ENCODE data around the gene MAP3K3. TPM values are rescaled to one million over a fixed set of nuclear protein-coding genes. Genes with fewer than 3 reads are reported as not detected.

MAP3K3 gene
- total and polyA plus RNA-seq, 2 experiments from 2014 or later: 6.1 to 24.6 TPM

DNA sequence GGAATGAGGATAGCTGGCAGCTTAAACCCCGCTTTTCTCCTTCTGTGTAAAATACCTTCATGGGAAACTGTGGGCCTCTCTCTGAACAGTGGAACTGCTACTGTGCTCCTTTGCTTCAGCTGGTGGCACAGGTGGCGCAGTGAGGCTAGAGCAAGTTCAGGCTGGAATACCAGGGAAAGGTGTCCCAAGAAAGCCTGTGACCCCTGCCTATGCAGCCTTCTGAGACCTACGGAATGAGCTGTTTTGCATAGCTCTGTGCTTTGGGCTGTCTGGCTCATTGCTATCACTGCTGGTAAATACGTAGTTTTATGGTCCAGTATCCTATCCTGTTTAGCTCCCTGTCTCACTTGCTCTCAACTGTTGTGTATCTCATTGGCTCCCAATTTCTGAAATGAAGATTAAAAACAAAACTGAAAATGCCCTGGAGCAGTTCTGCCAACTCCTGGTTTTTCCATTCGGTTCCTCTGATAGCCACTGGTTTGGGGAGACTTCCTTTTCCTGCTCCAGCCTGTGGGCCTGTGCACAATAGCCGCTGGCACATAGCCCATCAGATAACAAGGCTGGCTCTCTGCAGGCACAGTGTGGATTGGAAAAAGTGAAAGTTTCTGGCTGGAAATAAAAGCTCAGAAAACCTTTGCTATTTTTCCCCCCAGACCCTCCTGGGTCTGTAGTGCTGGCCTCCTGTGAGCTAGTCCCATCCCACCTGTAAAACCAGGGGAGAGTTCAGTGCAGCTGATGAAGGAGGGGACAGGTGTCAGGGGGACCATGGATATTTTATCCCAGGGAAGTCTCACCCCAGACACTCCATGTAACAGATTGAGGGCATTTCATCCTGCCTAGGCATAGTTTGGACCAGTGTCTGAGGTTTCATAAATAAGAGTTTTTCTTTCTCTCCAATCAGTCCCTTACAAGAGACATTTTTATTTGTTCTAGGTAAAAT is 53.7 kb downstream of the MAP3K3 start:
- Mint-ChIP-seq H3K27ac (peak overlapping the region; percentile 45), H3K36me3 (ENCODE audit: low read depth) (no peaks in the 10 kb centered on the region; the same call in 2 of the 3 replicates), H3K4me3 (no peak overlapping the region; the same call in 2 of the 3 replicates), H3K9me3 (no peaks in the 10 kb centered on the region), H3K27me3 (ENCODE audit: insufficient read depth, low read depth, poor library complexity) (no peaks in the 10 kb centered on the region), H3K4me1 (peaks cover 35% of the 10 kb centered on the region)
- H3K4me2 ChIP-seq: peak overlapping the region; percentile 58
- peak; percentile 51 for ATAC-seq
- peak overlapping the region; percentile 84 for H3K27ac ChIP-seq (ENCODE audit: low read depth)
- no peaks in the 10 kb centered on the region for H3K27me3 ChIP-seq (ENCODE audit: insufficient read depth)
- no peaks in the 10 kb centered on the region for H3K9me2 ChIP-seq (ENCODE audit: insufficient read depth)
- no peaks in the 10 kb centered on the region for H3K79me2 ChIP-seq (replicated peaks; ENCODE audit: insufficient read depth)
- no peak for TF ChIP-seq STAT1 (IDR thresholded peaks at IDR 0.05; ENCODE audit: unreplicated experiment)
- no peak for TF ChIP-seq CREB1 (CRISPR knock-in tag; IDR thresholded peaks at IDR 0.05; ENCODE audit: low read depth)
- no peak for TF ChIP-seq ZNF114 (CRISPR knock-in tag; IDR thresholded peaks at IDR 0.05)
- TF ChIP-seq, protein P1, sequence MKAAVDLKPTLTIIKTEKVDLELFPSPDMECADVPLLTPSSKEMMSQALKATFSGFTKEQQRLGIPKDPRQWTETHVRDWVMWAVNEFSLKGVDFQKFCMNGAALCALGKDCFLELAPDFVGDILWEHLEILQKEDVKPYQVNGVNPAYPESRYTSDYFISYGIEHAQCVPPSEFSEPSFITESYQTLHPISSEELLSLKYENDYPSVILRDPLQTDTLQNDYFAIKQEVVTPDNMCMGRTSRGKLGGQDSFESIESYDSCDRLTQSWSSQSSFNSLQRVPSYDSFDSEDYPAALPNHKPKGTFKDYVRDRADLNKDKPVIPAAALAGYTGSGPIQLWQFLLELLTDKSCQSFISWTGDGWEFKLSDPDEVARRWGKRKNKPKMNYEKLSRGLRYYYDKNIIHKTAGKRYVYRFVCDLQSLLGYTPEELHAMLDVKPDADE (IDR thresholded peaks at IDR 0.05): no peak
- no peak for TF ChIP-seq ZNF331 (CRISPR knock-in tag; IDR thresholded peaks at IDR 0.05; ENCODE audit: low read depth)
- TF ChIP-seq EZH2phosphoT487 (IDR thresholded peaks at IDR 0.05; ENCODE audit: unreplicated experiment): no peak
- TF ChIP-seq, protein P2, sequence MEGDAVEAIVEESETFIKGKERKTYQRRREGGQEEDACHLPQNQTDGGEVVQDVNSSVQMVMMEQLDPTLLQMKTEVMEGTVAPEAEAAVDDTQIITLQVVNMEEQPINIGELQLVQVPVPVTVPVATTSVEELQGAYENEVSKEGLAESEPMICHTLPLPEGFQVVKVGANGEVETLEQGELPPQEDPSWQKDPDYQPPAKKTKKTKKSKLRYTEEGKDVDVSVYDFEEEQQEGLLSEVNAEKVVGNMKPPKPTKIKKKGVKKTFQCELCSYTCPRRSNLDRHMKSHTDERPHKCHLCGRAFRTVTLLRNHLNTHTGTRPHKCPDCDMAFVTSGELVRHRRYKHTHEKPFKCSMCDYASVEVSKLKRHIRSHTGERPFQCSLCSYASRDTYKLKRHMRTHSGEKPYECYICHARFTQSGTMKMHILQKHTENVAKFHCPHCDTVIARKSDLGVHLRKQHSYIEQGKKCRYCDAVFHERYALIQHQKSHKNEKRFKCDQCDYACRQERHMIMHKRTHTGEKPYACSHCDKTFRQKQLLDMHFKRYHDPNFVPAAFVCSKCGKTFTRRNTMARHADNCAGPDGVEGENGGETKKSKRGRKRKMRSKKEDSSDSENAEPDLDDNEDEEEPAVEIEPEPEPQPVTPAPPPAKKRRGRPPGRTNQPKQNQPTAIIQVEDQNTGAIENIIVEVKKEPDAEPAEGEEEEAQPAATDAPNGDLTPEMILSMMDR (conservative IDR thresholded peaks at IDR 0.05; ENCODE audit: low read depth in 2 of 2): no peak
- no peak for TF ChIP-seq POLR2AphosphoS5 (IDR thresholded peaks at IDR 0.05; ENCODE audit: low read depth)
- TF ChIP-seq, protein P3, sequence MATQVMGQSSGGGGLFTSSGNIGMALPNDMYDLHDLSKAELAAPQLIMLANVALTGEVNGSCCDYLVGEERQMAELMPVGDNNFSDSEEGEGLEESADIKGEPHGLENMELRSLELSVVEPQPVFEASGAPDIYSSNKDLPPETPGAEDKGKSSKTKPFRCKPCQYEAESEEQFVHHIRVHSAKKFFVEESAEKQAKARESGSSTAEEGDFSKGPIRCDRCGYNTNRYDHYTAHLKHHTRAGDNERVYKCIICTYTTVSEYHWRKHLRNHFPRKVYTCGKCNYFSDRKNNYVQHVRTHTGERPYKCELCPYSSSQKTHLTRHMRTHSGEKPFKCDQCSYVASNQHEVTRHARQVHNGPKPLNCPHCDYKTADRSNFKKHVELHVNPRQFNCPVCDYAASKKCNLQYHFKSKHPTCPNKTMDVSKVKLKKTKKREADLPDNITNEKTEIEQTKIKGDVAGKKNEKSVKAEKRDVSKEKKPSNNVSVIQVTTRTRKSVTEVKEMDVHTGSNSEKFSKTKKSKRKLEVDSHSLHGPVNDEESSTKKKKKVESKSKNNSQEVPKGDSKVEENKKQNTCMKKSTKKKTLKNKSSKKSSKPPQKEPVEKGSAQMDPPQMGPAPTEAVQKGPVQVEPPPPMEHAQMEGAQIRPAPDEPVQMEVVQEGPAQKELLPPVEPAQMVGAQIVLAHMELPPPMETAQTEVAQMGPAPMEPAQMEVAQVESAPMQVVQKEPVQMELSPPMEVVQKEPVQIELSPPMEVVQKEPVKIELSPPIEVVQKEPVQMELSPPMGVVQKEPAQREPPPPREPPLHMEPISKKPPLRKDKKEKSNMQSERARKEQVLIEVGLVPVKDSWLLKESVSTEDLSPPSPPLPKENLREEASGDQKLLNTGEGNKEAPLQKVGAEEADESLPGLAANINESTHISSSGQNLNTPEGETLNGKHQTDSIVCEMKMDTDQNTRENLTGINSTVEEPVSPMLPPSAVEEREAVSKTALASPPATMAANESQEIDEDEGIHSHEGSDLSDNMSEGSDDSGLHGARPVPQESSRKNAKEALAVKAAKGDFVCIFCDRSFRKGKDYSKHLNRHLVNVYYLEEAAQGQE (IDR thresholded peaks at IDR 0.05; ENCODE audit: unreplicated experiment): no peak
- TF ChIP-seq EZH2 (IDR thresholded peaks at IDR 0.05; ENCODE audit: low read depth, unreplicated experiment): no peak
- no peak for TF ChIP-seq NANOG (IDR thresholded peaks at IDR 0.05; ENCODE audit: borderline replicate concordance)
- TF ChIP-seq, protein P4, sequence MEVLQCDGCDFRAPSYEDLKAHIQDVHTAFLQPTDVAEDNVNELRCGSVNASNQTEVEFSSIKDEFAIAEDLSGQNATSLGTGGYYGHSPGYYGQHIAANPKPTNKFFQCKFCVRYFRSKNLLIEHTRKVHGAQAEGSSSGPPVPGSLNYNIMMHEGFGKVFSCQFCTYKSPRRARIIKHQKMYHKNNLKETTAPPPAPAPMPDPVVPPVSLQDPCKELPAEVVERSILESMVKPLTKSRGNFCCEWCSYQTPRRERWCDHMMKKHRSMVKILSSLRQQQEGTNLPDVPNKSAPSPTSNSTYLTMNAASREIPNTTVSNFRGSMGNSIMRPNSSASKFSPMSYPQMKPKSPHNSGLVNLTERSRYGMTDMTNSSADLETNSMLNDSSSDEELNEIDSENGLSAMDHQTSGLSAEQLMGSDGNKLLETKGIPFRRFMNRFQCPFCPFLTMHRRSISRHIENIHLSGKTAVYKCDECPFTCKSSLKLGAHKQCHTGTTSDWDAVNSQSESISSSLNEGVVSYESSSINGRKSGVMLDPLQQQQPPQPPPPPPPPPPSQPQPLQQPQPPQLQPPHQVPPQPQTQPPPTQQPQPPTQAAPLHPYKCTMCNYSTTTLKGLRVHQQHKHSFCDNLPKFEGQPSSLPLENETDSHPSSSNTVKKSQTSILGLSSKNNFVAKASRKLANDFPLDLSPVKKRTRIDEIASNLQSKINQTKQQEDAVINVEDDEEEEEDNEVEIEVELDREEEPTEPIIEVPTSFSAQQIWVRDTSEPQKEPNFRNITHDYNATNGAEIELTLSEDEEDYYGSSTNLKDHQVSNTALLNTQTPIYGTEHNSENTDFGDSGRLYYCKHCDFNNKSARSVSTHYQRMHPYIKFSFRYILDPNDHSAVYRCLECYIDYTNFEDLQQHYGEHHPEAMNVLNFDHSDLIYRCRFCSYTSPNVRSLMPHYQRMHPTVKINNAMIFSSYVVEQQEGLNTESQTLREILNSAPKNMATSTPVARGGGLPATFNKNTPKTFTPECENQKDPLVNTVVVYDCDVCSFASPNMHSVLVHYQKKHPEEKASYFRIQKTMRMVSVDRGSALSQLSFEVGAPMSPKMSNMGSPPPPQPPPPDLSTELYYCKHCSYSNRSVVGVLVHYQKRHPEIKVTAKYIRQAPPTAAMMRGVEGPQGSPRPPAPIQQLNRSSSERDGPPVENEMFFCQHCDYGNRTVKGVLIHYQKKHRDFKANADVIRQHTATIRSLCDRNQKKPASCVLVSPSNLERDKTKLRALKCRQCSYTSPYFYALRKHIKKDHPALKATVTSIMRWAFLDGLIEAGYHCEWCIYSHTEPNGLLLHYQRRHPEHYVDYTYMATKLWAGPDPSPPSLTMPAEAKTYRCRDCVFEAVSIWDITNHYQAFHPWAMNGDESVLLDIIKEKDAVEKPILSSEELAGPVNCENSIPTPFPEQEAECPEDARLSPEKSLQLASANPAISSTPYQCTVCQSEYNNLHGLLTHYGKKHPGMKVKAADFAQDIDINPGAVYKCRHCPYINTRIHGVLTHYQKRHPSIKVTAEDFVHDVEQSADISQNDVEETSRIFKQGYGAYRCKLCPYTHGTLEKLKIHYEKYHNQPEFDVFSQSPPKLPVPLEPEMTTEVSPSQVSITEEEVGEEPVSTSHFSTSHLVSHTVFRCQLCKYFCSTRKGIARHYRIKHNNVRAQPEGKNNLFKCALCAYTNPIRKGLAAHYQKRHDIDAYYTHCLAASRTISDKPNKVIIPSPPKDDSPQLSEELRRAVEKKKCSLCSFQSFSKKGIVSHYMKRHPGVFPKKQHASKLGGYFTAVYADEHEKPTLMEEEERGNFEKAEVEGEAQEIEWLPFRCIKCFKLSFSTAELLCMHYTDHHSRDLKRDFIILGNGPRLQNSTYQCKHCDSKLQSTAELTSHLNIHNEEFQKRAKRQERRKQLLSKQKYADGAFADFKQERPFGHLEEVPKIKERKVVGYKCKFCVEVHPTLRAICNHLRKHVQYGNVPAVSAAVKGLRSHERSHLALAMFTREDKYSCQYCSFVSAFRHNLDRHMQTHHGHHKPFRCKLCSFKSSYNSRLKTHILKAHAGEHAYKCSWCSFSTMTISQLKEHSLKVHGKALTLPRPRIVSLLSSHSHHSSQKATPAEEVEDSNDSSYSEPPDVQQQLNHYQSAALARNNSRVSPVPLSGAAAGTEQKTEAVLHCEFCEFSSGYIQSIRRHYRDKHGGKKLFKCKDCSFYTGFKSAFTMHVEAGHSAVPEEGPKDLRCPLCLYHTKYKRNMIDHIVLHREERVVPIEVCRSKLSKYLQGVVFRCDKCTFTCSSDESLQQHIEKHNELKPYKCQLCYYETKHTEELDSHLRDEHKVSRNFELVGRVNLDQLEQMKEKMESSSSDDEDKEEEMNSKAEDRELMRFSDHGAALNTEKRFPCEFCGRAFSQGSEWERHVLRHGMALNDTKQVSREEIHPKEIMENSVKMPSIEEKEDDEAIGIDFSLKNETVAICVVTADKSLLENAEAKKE (CRISPR knock-in tag; IDR thresholded peaks at IDR 0.05): no peak
- TF ChIP-seq JUNB (IDR thresholded peaks at IDR 0.05; ENCODE audit: unreplicated experiment): no peak
- H4K20me1 ChIP-seq (replicated peaks; ENCODE audit: insufficient read depth): peaks cover 3% of the 10 kb centered on the region; the same call in 1 of the 2 replicates
- H3F3A ChIP-seq (replicated peaks; ENCODE audit: low read depth): no peaks in the 10 kb centered on the region
- H3K36me3 ChIP-seq (ENCODE audit: insufficient read depth): no peaks in the 10 kb centered on the region
- no peak overlapping the region; the same call in 1 of the 2 replicates for H3K4me3 ChIP-seq
- peak; percentile 19 for DNase-seq (ENCODE audit: low spot score)
- no peak overlapping the region for H2AFZ ChIP-seq
- H3K4me1 ChIP-seq (ENCODE audit: insufficient read depth): peaks cover 34% of the 10 kb centered on the region
